Esophagus (tissue), 2 donors: ENCODE measurements around the gene KLKB1. TPM values are rescaled to one million over a fixed set of nuclear protein-coding genes. Genes with fewer than 3 reads are reported as not detected.
"Not testable (repeated sequence)": the region's sequence is repeated elsewhere in the genome, so short reads cannot be mapped to it uniquely, and the experiment has no call there.

Source experiments
- H3K27ac ChIP-seq, 2 donors: one replicate each; pipeline ENCODE4 v1.5.1; 2013; ENCODE audit warnings: low read depth in 2 of 2, mild to moderate bottlenecking in 2 of 2, inconsistent platforms in 1 of 2, low read length in 1 of 2, moderate library complexity in 1 of 2
- H3K27me3 ChIP-seq, 2 donors: one replicate each; pipeline ENCODE4 v1.6.1; 2013; ENCODE audit warnings: low read length in 2 of 2, control low read depth in 1 of 2, mild to moderate bottlenecking in 1 of 2; ENCODE audit not compliant: insufficient read depth in 2 of 2, control insufficient read depth in 1 of 2
- H3K36me3 ChIP-seq, 2 donors: one replicate each; pipeline ENCODE4 v1.6.1; 2013; ENCODE audit warnings: low read length in 1 of 2; ENCODE audit not compliant: control insufficient read depth in 2 of 2, insufficient read depth in 2 of 2
- H3K4me1 ChIP-seq, 2 donors: one replicate each; pipeline ENCODE4 v1.6.1; 2013; ENCODE audit warnings: low read length in 1 of 2; ENCODE audit not compliant: control insufficient read depth in 2 of 2, insufficient read depth in 2 of 2
- H3K4me3 ChIP-seq, 2 donors: one replicate each; pipeline ENCODE4 v1.5.1; 2013; ENCODE audit warnings: low read length in 2 of 2, mild to moderate bottlenecking in 2 of 2, low read depth in 1 of 2, moderate library complexity in 1 of 2
- H3K9me3 ChIP-seq, 2 donors: one replicate each; pipeline ENCODE4 v1.6.1; 2013; ENCODE audit warnings: mild to moderate bottlenecking in 2 of 2, low read depth in 1 of 2, low read length in 1 of 2, moderate library complexity in 1 of 2; ENCODE audit not compliant: control insufficient read depth in 2 of 2, insufficient read depth in 1 of 2
- WGBS, 2 donors: extraction: QIAGEN DNeasy Blood & Tissue Kit; methylation state at CpG; one replicate each; pipeline ENCODE4 v1.1.7; 2013; 5-methylcytosine and 5-hydroxymethylcytosine counted together
- polyA plus RNA-seq, 2 donors: library from polyadenylated mRNA; stranded (reverse); fragments of 200-250 nt; gene quantifications; one replicate each; pipeline ENCODE4 v1.2.3, GENCODE V29; 2013
- donor health status: healthy with polysubstance abuse.
- donor health status: Bipolar disorder and iron deficiency.

The KLKB1 gene
- polyA plus RNA-seq, 2 donors, result 0.12 to 0.26 TPM

- peaks cover 0 to 3% of the 10 kb centered on the region in 2 donors for H3K4me1 ChIP-seq
- H3K9me3 ChIP-seq, result no peaks in the 10 kb centered on the region
- WGBS, 2 donors, result 90 to 92% methylated on average over 12 of the region's 12 CpGs
- no peaks in the 10 kb centered on the region for H3K36me3 ChIP-seq
- no peak overlapping the region for H3K27ac ChIP-seq
- H3K4me3 ChIP-seq, result no peak overlapping the region
- no peaks in the 10 kb centered on the region for H3K27me3 ChIP-seq
Measured at GRCh38 chr4:186258216-186258811, 31.0 kb downstream of the KLKB1 start.

GRCh38 chr4:186260117-186260503 lies 32.8 kb downstream of the KLKB1 start:
- Histone ChIP-seq H3K36me3 (no peaks in the 10 kb centered on the region), H3K27ac (no peak overlapping the region), H3K9me3 (no peaks in the 10 kb centered on the region), H3K4me1 (peaks cover 0 to 3% of the 10 kb centered on the region in 2 donors), H3K27me3 (no peaks in the 10 kb centered on the region), H3K4me3 (no peak overlapping the region)
- 68 to 71% methylated on average over 6 of the region's 6 CpGs for WGBS, 2 donors

GRCh38 chr4:186260504-186261448 lies 33.5 kb downstream of the KLKB1 start:
- no peak overlapping the region for H3K4me3 ChIP-seq
- H3K27me3 ChIP-seq, result no peaks in the 10 kb centered on the region
- 48% methylated on average over 12 of the region's 12 CpGs for WGBS, 2 donors
- H3K4me1 ChIP-seq, result peaks cover 0 to 3% of the 10 kb centered on the region in 2 donors
- no peaks in the 10 kb centered on the region for H3K36me3 ChIP-seq
- H3K9me3 ChIP-seq, result no peaks in the 10 kb centered on the region
- no peak overlapping the region for H3K27ac ChIP-seq

GRCh38 chr4:186264660-186265059 lies 37.4 kb downstream of the KLKB1 start:
- H3K4me3 ChIP-seq, result no peak overlapping the region
- H3K9me3 ChIP-seq, result no peaks in the 10 kb centered on the region
- no peak overlapping the region for H3K27ac ChIP-seq
- peaks cover 0 to 3% of the 10 kb centered on the region in 2 donors for H3K4me1 ChIP-seq
- no peaks in the 10 kb centered on the region for H3K27me3 ChIP-seq
- H3K36me3 ChIP-seq, result no peaks in the 10 kb centered on the region
- WGBS, 2 donors, result 85 to 89% methylated on average over 7 of the region's 7 CpGs

- WGBS, 2 donors, result 89 to 95% methylated on average over 11 of the region's 11 CpGs
- H3K27me3 ChIP-seq, H3K4me1 ChIP-seq, H3K36me3 ChIP-seq, H3K4me3 ChIP-seq, H3K9me3 ChIP-seq, H3K27ac ChIP-seq: not testable (repeated sequence)
Measured at GRCh38 chr4:186265250-186265649, 37.9 kb downstream of the KLKB1 start.

GRCh38 chr4:186265683-186266652 lies 38.7 kb downstream of the KLKB1 start, which contains the start of gene F11:
F11 (plus strand) TSS chr4:186266189; CDS start chr4:186267137, 948 bp downstream.
- H3K4me1 ChIP-seq, result peaks cover 0 to under 1% of the 10 kb centered on the region in 2 donors
- 59 to 71% methylated on average over 10 of the region's 10 CpGs for WGBS, 2 donors
- no peaks in the 10 kb centered on the region for H3K36me3 ChIP-seq
- H3K4me3 ChIP-seq, result no peak within 1 kb of the TSS
- H3K9me3 ChIP-seq, result no peaks in the 10 kb centered on the region
- H3K27me3 ChIP-seq, result no peaks in the 10 kb centered on the region
- no peak within 1 kb of the TSS for H3K27ac ChIP-seq

- no peaks in the 10 kb centered on the region for H3K27me3 ChIP-seq
- H3K4me1 ChIP-seq, result no peaks in the 10 kb centered on the region
- no peak overlapping the region for H3K4me3 ChIP-seq
- H3K27ac ChIP-seq, result no peak overlapping the region
- H3K36me3 ChIP-seq, result no peaks in the 10 kb centered on the region
- 27 to 49% methylated on average over 8 of the region's 8 CpGs for WGBS, 2 donors
- H3K9me3 ChIP-seq, result no peaks in the 10 kb centered on the region
Measured at GRCh38 chr4:186266729-186267456, 39.6 kb downstream of the KLKB1 start.

GRCh38 chr4:186271081-186271678 lies 43.9 kb downstream of the KLKB1 start:
- WGBS, 2 donors, result 77 to 84% methylated on average over 9 of the region's 9 CpGs
- H3K27me3 ChIP-seq, result no peaks in the 10 kb centered on the region
- no peaks in the 10 kb centered on the region for H3K4me1 ChIP-seq
- H3K27ac ChIP-seq, result no peak overlapping the region
- H3K4me3 ChIP-seq, result no peak overlapping the region
- H3K36me3 ChIP-seq, result no peaks in the 10 kb centered on the region
- H3K9me3 ChIP-seq, result no peaks in the 10 kb centered on the region
